ENCODE measurements around the gene ZNF432. TPM values are rescaled to one million over a fixed set of nuclear protein-coding genes. Genes with fewer than 3 reads are reported as not detected.

The ZNF432 gene
- total RNA-seq, 1 experiment from 2014 or later: 8.2 TPM

DNA sequence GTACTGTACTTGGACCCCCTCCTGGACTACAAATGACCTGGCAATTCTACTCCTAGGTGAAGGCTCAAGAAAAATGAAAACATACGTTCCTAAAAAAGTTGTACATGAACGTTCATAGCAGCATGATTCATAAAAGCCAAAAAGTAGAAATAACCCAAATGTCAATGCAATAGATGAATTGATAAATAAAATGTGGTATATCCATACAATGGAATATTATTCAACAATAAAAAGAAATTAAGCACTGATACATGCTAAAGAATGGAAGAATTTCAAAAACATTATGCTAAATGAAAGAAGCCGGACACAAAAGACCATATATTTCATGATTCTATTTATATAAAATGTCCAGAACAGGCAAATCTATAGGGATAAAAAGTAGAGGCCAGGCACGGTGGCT lies 9.5 kb downstream of the ZNF432 start:
- Histone ChIP-seq H3K4me3 (ENCODE audit: low read depth in 2 of 2, low read length in 2 of 2) (no peak overlapping the region), H3K36me3 (ENCODE audit: control insufficient read depth, insufficient read depth, low read length) (peaks cover 5% of the 10 kb centered on the region), H3K9me3 (ENCODE audit: control insufficient read depth, insufficient read depth, low read depth, low read length) (peaks cover 28% of the 10 kb centered on the region; the same call in 1 of the 2 replicates), H3K4me1 (ENCODE audit: control insufficient read depth, insufficient read depth, low read length) (no peaks in the 10 kb centered on the region), H3K27ac (ENCODE audit: low read length) (no peak overlapping the region), H3K27me3 (ENCODE audit: control insufficient read depth, insufficient read depth, low read length) (no peaks in the 10 kb centered on the region)
- DNase-seq (ENCODE audit: low read depth, low spot score): no peak
- TF ChIP-seq TCF7L2 (IDR thresholded peaks at IDR 0.05; ENCODE audit: low read depth, low read length) (no peak), POLR2AphosphoS5 (IDR thresholded peaks at IDR 0.05; ENCODE audit: low read depth, low read length) (no peak), SIN3A (IDR thresholded peaks at IDR 0.05; ENCODE audit: borderline replicate concordance, insufficient read depth, low read depth, low read length) (no peak), REST (IDR thresholded peaks at IDR 0.05; ENCODE audit: insufficient read depth in 1 of 2, low read depth in 2 of 2, low read length in 1 of 2) (no peak)
- TF ChIP-seq, protein P1, sequence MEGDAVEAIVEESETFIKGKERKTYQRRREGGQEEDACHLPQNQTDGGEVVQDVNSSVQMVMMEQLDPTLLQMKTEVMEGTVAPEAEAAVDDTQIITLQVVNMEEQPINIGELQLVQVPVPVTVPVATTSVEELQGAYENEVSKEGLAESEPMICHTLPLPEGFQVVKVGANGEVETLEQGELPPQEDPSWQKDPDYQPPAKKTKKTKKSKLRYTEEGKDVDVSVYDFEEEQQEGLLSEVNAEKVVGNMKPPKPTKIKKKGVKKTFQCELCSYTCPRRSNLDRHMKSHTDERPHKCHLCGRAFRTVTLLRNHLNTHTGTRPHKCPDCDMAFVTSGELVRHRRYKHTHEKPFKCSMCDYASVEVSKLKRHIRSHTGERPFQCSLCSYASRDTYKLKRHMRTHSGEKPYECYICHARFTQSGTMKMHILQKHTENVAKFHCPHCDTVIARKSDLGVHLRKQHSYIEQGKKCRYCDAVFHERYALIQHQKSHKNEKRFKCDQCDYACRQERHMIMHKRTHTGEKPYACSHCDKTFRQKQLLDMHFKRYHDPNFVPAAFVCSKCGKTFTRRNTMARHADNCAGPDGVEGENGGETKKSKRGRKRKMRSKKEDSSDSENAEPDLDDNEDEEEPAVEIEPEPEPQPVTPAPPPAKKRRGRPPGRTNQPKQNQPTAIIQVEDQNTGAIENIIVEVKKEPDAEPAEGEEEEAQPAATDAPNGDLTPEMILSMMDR (IDR thresholded peaks at IDR 0.05): no peak
- intact Hi-C loops (cut with micrococcal nuclease; ENCODE audit: unreplicated experiment) (no loop called here), in situ Hi-C loops (cut with HindIII; ENCODE audit: low pct_unique_long_range_greater_than_20kb, low sequenced_read_pairs) (no loop called here)
- no TSS peak for BruUV-seq (replicated peaks)
- ATAC-seq: no peak
- POLR2A ChIA-PET: no interaction called here
- CTCF ChIA-PET: no interaction called here

DNA sequence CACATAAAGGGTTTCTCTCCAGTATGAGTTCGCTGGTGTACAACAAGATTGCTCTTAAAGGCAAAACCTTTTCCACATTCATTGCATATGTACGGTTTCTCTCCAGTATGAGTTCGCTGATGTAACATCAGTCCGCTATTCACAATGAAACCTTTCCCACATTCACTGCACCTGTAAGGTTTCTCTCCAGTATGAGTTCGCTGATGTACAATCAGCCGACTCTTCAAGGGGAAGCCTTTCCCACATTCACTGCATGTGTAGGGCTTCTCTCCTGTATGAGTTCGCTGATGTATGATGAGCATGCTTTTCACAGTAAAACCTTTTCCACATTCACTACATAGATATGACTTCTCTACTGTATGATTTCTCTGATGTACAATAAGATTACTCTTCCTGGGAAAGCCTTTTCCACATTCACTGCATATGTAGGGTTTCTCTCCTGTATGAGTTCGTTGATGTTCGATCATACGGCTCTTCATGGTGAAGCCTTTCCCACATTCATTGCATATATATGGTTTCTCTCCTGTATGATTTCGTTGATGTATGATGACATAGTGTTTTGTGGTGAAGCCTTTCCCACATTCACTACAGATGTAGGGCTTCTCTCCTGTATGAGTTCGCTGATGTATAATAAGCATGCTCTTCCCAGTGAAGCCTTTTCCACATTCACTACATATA lies 14.4 kb downstream of the ZNF432 start:
- intact Hi-C loops (cut with micrococcal nuclease; ENCODE audit: unreplicated experiment) (no loop called here), in situ Hi-C loops (cut with HindIII; ENCODE audit: low pct_unique_long_range_greater_than_20kb, low sequenced_read_pairs) (no loop called here)
- peaks cover 43% of the 10 kb centered on the region; the same call in 1 of the 2 replicates for H3K9me3 ChIP-seq (ENCODE audit: control insufficient read depth, insufficient read depth, low read depth, low read length)
- no TSS peak for BruUV-seq (replicated peaks)
- H3K27ac ChIP-seq (ENCODE audit: low read length): no peak overlapping the region
- DNase-seq (ENCODE audit: low read depth, low spot score) (no peak), ATAC-seq (no peak)
- H3K27me3 ChIP-seq (ENCODE audit: control insufficient read depth, insufficient read depth, low read length): no peaks in the 10 kb centered on the region
- ChIA-PET POLR2A (no interaction called here), CTCF (no interaction called here)
- no peaks in the 10 kb centered on the region for H3K4me1 ChIP-seq (ENCODE audit: control insufficient read depth, insufficient read depth, low read length)
- H3K4me3 ChIP-seq (ENCODE audit: low read depth in 2 of 2, low read length in 2 of 2): no peak overlapping the region
- TF ChIP-seq, protein P1 (IDR thresholded peaks at IDR 0.05): no peak
- TF ChIP-seq REST (IDR thresholded peaks at IDR 0.05; ENCODE audit: insufficient read depth in 1 of 2, low read depth in 2 of 2, low read length in 1 of 2): no peak
- no peak for TF ChIP-seq SIN3A (IDR thresholded peaks at IDR 0.05; ENCODE audit: borderline replicate concordance, insufficient read depth, low read depth, low read length)
- TF ChIP-seq POLR2AphosphoS5 (IDR thresholded peaks at IDR 0.05; ENCODE audit: low read depth, low read length): no peak
- no peak for TF ChIP-seq TCF7L2 (IDR thresholded peaks at IDR 0.05; ENCODE audit: low read depth, low read length)
- peaks cover 2% of the 10 kb centered on the region; the same call in 1 of the 2 replicates for H3K36me3 ChIP-seq (ENCODE audit: control insufficient read depth, insufficient read depth, low read length)

Measured in Panc1 (cell line).